OCI-LY7 (cell line): ENCODE results near the gene POM121L2. TPM values are rescaled to one million over a fixed set of nuclear protein-coding genes. Genes with fewer than 3 reads are reported as not detected.

Experiments used
- BruUV-seq: library from RNA; stranded (reverse); fragments of 400-500 nt; replicated peaks from 2 replicates; lab custom pipeline; 2021; lab: Mats Ljungman, UMichigan
- CTCF ChIA-PET: fragments of 300-600 bp; sonication (Branson Sonifier 250); formaldehyde crosslinking; loops from one replicate; lab custom pipeline; 2022; ENCODE audit warnings: antibody characterized with exemption; ENCODE audit not compliant: unreplicated experiment; lab: Charles Lee
- POLR2A ChIA-PET: fragments of 300-600 bp; sonication (Branson Sonifier 250); formaldehyde crosslinking; loops from one replicate; lab custom pipeline; 2022; ENCODE audit warnings: antibody characterized with exemption; lab: Charles Lee
- DNase-seq: peaks from one replicate; pipeline ENCODE4 v3.0.0-alpha.2; 2015; ENCODE audit warnings: low spot score
- H2AFZ ChIP-seq: fragments of 200-600 bp; sonication (generic), shearing (Covaris generic); 2 replicates; pipeline ENCODE4 v1.6.1; 2014; ENCODE audit warnings: mild to moderate bottlenecking, antibody characterized with exemption, low read length, moderate library complexity
- H3K27ac ChIP-seq: fragments of 200-600 bp; sonication (generic); 2 replicates; pipeline ENCODE4 v1.5.1; 2014; ENCODE audit warnings: mixed run types, low read depth, mild to moderate bottlenecking, moderate library complexity, low read length, inconsistent platforms; ENCODE audit not compliant: poor library complexity, severe bottlenecking
- H3K36me3 ChIP-seq: fragments of 200-600 bp; sonication (generic); 2 replicates; pipeline ENCODE4 v1.6.1; 2014; ENCODE audit warnings: mild to moderate bottlenecking, antibody characterized with exemption, low read length, moderate library complexity, mixed read lengths; ENCODE audit not compliant: insufficient read depth
- H3K4me1 ChIP-seq: fragments of 200-600 bp; sonication (generic); 2 replicates; pipeline ENCODE4 v1.5.1; 2014; ENCODE audit warnings: mild to moderate bottlenecking, low read length; ENCODE audit not compliant: insufficient read depth, poor library complexity, severe bottlenecking
- H3K4me2 ChIP-seq: fragments of 200-600 bp; sonication (generic); 2 replicates; pipeline ENCODE4 v1.6.1; 2014; ENCODE audit warnings: mild to moderate bottlenecking, low read length
- H3K4me3 ChIP-seq: fragments of 200-600 bp; sonication (generic); 2 replicates; pipeline ENCODE4 v1.5.1; 2014; ENCODE audit warnings: mild to moderate bottlenecking, low read depth, low read length; ENCODE audit not compliant: poor library complexity, severe bottlenecking
- H3K79me2 ChIP-seq: fragments of 200-600 bp; sonication (generic); 2 replicates; pipeline ENCODE4 v1.6.1; 2016; ENCODE audit warnings: low read depth, mild to moderate bottlenecking, low read length, moderate library complexity, mixed read lengths; ENCODE audit not compliant: insufficient read depth
- H3K9me2 ChIP-seq: fragments of 200-600 bp; sonication (generic); 2 replicates; pipeline ENCODE4 v1.6.1; 2016; ENCODE audit warnings: mild to moderate bottlenecking, low read length, mixed read lengths; ENCODE audit not compliant: insufficient read depth
- H3K9me3 ChIP-seq: fragments of 200-600 bp; sonication (generic); 2 replicates; pipeline ENCODE4 v1.6.1; 2014; ENCODE audit warnings: mild to moderate bottlenecking, mixed run types, low read length, mixed read lengths
- H4K20me1 ChIP-seq: fragments of 200-600 bp; sonication (generic); 2 replicates; pipeline ENCODE4 v1.6.1; 2014; ENCODE audit warnings: mild to moderate bottlenecking, antibody characterized with exemption, low read length, moderate library complexity, mixed read lengths; ENCODE audit not compliant: insufficient read depth
- CTCF ChIP-seq: fragments of 200-600 bp; sonication (generic); conservative IDR thresholded peaks from 2 replicates; pipeline ENCODE4 v1.5.1; 2014; ENCODE audit warnings: mild to moderate bottlenecking, antibody characterized with exemption, low read length, moderate library complexity, mixed read lengths
- EZH2phosphoT487 ChIP-seq: fragments of 200-600 bp; sonication (generic); IDR thresholded peaks from 2 replicates; pipeline ENCODE4 v1.6.1; 2018; ENCODE audit warnings: low read depth, borderline replicate concordance, mild to moderate bottlenecking, mixed run types, antibody characterized with exemption, low read length, moderate library complexity, mixed read lengths
- intact Hi-C: fragments of 100-400 bp; cut with micrococcal nuclease; formaldehyde crosslinking; loops from one replicate; pipeline ENCODE4 v1.10.0; 2022; ENCODE audit not compliant: unreplicated experiment
- total RNA-seq, 2 experiments: library from RNA; depleted of rRNA in 1 of 2; stranded (reverse); fragments of >200 nt in 1 of 2; shearing (Covaris generic) in 1 of 2; gene quantifications; 2 replicates each; pipeline ENCODE4 v1.2.3, GENCODE V29; 2014 to 2022

Gene POM121L2
- total RNA-seq, 2 experiments from 2014 or later, result not detected

- no peak overlapping the region for H3K4me2 ChIP-seq
- no peak for DNase-seq
- intact Hi-C loops, result no loop called here
- H4K20me1 ChIP-seq, result no peaks in the 10 kb centered on the region
- H3K9me2 ChIP-seq, result no peaks in the 10 kb centered on the region
- BruUV-seq, result no TSS peak
- no peak for TF ChIP-seq EZH2phosphoT487
- TF ChIP-seq CTCF, result no peak
- no peak overlapping the region for H3K27ac ChIP-seq
- H3K79me2 ChIP-seq, result no peaks in the 10 kb centered on the region
- ChIA-PET CTCF (no interaction called here), POLR2A (no interaction called here)
- no peak overlapping the region for H3K4me3 ChIP-seq
- H3K36me3 ChIP-seq, result no peaks in the 10 kb centered on the region
- H3K9me3 ChIP-seq, result no peaks in the 10 kb centered on the region
- no peak overlapping the region for H2AFZ ChIP-seq
- H3K4me1 ChIP-seq, result peaks cover 5% of the 10 kb centered on the region
Observed at GRCh38 chr6:27281569-27281968, 30.5 kb downstream of the POM121L2 start.

DNA sequence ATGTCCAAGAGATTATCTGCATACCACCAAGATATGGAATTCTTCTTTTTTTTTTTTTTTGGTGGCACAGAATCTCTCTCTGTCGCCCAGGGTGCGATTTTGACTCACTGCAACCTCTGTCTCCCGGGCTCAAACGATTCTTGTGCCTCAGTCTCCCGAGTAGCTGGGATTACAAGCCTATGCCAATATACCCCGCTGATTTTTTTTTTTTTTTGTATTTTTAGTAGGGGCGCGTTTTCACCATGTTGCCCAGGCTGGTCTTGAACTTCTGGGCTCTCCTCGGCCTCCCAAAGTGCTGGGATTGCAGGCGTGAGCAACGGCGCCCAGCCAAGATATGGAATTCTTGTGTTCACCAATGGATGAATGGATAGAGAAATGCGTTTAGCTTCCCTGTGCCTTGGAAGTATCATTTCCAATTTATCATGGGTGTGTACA lies 31.0 kb downstream of the POM121L2 start:
- DNase-seq, result no peak
- Histone ChIP-seq H3K36me3 (no peaks in the 10 kb centered on the region), H3K9me3 (no peaks in the 10 kb centered on the region), H3K9me2 (no peaks in the 10 kb centered on the region), H3K4me2 (no peak overlapping the region), H3K4me1 (peaks cover 5% of the 10 kb centered on the region), H2AFZ (no peak overlapping the region), H3K79me2 (no peaks in the 10 kb centered on the region), H4K20me1 (no peaks in the 10 kb centered on the region), H3K4me3 (no peak overlapping the region), H3K27ac (no peak overlapping the region)
- POLR2A ChIA-PET, result no interaction called here
- BruUV-seq, result no TSS peak
- CTCF ChIA-PET, result no interaction called here
- intact Hi-C loops, result no loop called here
- TF ChIP-seq EZH2phosphoT487 (no peak), CTCF (no peak)

DNA sequence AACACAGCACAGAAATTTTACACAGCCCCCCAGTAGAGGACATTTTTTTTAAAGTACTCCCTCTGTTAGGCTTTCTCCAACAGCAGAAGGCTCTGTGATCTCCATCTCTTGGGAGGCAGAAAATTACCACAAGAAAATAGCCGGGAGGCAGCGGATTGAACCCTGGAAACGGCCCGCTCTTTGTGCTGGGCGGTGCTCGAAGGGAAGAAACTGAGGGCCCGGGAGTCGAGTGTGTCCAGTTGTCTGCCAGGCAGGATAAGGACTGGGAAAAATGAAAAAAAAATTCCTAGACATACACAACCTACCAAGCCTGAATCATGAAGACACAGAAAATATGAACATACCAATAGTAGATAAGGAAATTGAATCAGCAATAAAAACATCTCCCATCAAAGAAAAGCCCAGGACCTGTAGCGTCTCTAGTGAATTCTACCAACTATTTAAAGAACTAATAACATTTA lies 31.5 kb downstream of the POM121L2 start:
- Histone ChIP-seq H3K4me2 (no peak overlapping the region), H3K27ac (no peak overlapping the region), H3K4me3 (no peak overlapping the region), H2AFZ (no peak overlapping the region), H3K36me3 (no peaks in the 10 kb centered on the region), H4K20me1 (no peaks in the 10 kb centered on the region), H3K4me1 (peaks cover 5% of the 10 kb centered on the region), H3K9me3 (no peaks in the 10 kb centered on the region), H3K79me2 (no peaks in the 10 kb centered on the region), H3K9me2 (no peaks in the 10 kb centered on the region)
- no peak for DNase-seq
- ChIA-PET POLR2A (no interaction called here), CTCF (no interaction called here)
- no TSS peak for BruUV-seq
- TF ChIP-seq CTCF (no peak), EZH2phosphoT487 (no peak)
- intact Hi-C loops, result no loop called here
